HFF-Myc (cell line): ENCODE measurements around the gene LRRC52.

ENCODE experiments used
- DNase-seq: peaks from one replicate; pipeline ENCODE4 v3.0.0-alpha.2; 2011; ENCODE audit warnings: low read depth; ENCODE audit errors: extremely low read depth
- H3K4me3 ChIP-seq: replicated peaks from 2 replicates; pipeline ENCODE4 v1.5.1; 2011; ENCODE audit warnings: low read depth, mild to moderate bottlenecking, control low read depth, low read length
- TF ChIP-seq, protein P1 (sequence below): IDR thresholded peaks from 2 replicates; pipeline ENCODE4 v1.5.1; 2012; ENCODE audit warnings: mild to moderate bottlenecking, low read depth, low read length, control low read depth; ENCODE audit errors: missing control alignments

The LRRC52 gene

DNA sequence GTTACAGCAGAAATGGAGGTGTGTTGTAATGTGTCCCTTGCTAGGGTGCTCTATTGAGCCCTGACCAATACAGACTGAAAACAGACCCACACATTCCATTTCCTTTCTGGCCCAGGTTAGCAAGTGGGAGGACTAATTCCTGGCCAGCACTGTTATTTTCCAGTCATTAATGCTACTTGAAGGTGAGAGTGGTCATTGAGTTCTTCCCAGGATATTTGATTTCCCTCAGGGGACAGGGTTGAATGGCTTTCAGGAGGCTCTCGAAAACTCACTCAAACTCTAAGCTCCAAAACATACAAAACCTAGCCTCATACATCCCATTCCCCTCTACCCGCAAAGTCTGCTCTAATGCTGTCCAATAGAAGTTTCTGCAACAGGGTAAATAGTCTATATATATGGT is 6.2 kb downstream of the LRRC52 start:
- no peak overlapping the region for H3K4me3 ChIP-seq
- TF ChIP-seq, protein P1, sequence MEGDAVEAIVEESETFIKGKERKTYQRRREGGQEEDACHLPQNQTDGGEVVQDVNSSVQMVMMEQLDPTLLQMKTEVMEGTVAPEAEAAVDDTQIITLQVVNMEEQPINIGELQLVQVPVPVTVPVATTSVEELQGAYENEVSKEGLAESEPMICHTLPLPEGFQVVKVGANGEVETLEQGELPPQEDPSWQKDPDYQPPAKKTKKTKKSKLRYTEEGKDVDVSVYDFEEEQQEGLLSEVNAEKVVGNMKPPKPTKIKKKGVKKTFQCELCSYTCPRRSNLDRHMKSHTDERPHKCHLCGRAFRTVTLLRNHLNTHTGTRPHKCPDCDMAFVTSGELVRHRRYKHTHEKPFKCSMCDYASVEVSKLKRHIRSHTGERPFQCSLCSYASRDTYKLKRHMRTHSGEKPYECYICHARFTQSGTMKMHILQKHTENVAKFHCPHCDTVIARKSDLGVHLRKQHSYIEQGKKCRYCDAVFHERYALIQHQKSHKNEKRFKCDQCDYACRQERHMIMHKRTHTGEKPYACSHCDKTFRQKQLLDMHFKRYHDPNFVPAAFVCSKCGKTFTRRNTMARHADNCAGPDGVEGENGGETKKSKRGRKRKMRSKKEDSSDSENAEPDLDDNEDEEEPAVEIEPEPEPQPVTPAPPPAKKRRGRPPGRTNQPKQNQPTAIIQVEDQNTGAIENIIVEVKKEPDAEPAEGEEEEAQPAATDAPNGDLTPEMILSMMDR: no peak
- DNase-seq: no peak

- TF ChIP-seq, protein P1: no peak
- no peak for DNase-seq
- no peak overlapping the region for H3K4me3 ChIP-seq
Observed at GRCh38 chr1:165551469-165551868, 7.7 kb downstream of the LRRC52 start.

DNA sequence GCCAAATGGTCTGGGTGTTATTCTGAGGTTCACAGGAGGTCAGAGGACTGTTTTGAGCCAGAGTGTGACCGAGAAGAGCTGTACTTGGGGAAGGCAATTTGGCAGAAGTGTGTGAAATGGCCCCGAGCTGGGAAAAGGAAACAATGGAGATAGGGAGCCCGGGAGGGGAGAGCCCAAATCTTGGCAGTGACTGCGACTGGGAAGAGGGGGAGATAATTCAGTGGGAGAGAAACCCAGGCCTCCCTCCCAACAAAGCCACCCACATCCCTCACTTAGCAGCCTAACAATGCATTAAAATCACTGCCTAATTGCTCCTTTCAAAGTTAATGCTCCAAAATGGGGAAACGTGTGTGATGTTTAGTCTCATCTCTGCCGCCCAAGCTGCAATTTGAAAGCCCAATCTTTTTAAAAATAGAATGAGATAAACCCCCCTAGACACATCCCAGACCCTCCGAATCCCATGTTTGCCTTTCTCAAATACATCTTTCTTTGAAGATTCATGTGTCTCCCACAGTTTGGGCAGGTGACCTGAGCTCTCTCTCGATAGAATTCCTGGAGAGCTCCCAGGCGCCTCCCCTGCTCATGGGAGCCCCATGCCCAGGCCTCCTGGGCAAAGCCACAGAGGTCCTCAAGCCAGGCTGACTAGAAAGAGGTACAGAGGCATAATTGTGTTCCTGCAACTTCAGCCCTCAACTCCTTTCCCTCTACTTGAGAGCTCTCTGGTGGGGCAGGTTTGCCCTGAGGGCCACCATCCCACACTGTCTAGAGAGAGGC is 17.3 kb downstream of the LRRC52 start:
- TF ChIP-seq, protein P1: no peak
- no peak for DNase-seq
- H3K4me3 ChIP-seq: no peak overlapping the region

GRCh38 chr1:165562571-165562970 is 18.8 kb downstream of the LRRC52 start:
- TF ChIP-seq, protein P1: no peak
- H3K4me3 ChIP-seq: no peak overlapping the region
- no peak for DNase-seq

DNA sequence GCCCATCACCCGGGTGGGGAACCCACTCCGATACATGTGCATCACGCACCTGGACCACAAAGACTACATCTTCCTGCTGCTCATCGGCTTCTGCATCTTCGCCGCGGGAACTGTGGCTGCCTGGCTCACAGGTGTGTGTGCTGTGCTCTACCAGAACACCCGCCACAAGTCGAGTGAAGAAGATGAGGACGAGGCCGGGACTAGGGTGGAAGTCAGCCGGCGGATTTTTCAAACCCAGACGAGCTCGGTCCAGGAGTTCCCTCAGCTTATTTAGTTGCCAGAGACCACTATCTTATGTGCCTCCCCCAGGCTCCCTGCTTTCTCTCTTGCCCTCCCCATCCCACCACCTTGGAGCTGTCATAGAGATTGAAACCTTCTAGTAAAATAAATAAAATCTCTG is 19.8 kb downstream of the LRRC52 start:
- no peak for DNase-seq
- H3K4me3 ChIP-seq: no peak overlapping the region
- TF ChIP-seq, protein P1: no peak

DNA sequence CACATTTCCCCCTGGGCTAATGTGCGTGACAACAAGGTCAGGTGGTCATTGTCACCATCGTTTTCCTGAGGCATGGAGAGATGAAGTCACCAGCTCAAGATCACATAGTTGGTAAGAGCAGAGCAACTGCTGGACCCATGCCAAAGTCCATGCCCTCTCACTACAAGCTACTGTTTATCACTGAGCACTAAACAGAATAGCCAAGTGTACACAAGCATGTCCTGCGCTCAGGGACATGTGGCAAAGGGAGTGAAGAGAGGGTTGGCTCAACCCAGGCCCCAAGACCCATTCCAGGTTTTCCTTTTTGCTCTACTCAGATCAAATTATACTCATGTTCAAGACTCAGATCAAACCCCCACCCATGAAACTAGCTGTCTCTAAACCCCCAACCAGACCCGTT is 20.8 kb downstream of the LRRC52 start:
- TF ChIP-seq, protein P1: no peak
- H3K4me3 ChIP-seq: no peak overlapping the region
- DNase-seq: no peak
